Renal cortical epithelial cell (primary cell): ENCODE measurements around the gene OAS1. TPM values are rescaled to one million over a fixed set of nuclear protein-coding genes. Genes with fewer than 3 reads are reported as not detected.

Experiments used
- DNase-seq: peaks from one replicate; pipeline ENCODE4 v3.0.0-alpha.2; 2011; ENCODE audit warnings: low read depth
- total RNA-seq: library from RNA; depleted of rRNA; stranded (reverse); fragments of >200 nt; gene quantifications from 2 replicates; pipeline ENCODE4 v1.2.3, GENCODE V29; 2014

The OAS1 gene
- total RNA-seq, result 3.7 and 24.8 TPM in 2 replicates

- peak; percentile 80 for DNase-seq
These were observed at the start of gene OAS1 for GRCh38 chr12:112906712-112907414. OAS1 (plus strand) TSS chr12:112906962; CDS start chr12:112907040, 78 bp downstream.

GRCh38 chr12:112859291-112859690, 47.5 kb upstream of the OAS1 start:
- no peak for DNase-seq

GRCh38 chr12:112860181-112860580, 46.6 kb upstream of the OAS1 start:
- no peak for DNase-seq

- DNase-seq, result no peak
These were observed 45.5 kb upstream of the OAS1 start for GRCh38 chr12:112861284-112861683.

GRCh38 chr12:112862636-112863290, 44.0 kb upstream of the OAS1 start:
- no peak for DNase-seq

- DNase-seq, result no peak
These were observed 38.2 kb upstream of the OAS1 start for GRCh38 chr12:112868459-112869041.

- DNase-seq, result no peak
These were observed 37.7 kb upstream of the OAS1 start for GRCh38 chr12:112869091-112869490.

GRCh38 chr12:112869778-112870177, 37.0 kb upstream of the OAS1 start:
- no peak for DNase-seq

GRCh38 chr12:112870267-112870980, 36.3 kb upstream of the OAS1 start:
- no peak for DNase-seq

GRCh38 chr12:112875608-112876007, 31.2 kb upstream of the OAS1 start:
- no peak for DNase-seq

GRCh38 chr12:112876506-112876905, 30.3 kb upstream of the OAS1 start:
- DNase-seq, result no peak

GRCh38 chr12:112877006-112877405, 29.8 kb upstream of the OAS1 start:
- no peak for DNase-seq

GRCh38 chr12:112878488-112878887, 28.3 kb upstream of the OAS1 start:
- DNase-seq, result no peak

- DNase-seq, result no peak
These were observed 27.5 kb upstream of the OAS1 start for GRCh38 chr12:112879191-112879705.

- no peak for DNase-seq
These were observed 25.2 kb upstream of the OAS1 start for GRCh38 chr12:112881602-112882001.

GRCh38 chr12:112885236-112885635, 21.5 kb upstream of the OAS1 start:
- DNase-seq, result no peak

- no peak for DNase-seq
These were observed 19.2 kb upstream of the OAS1 start for GRCh38 chr12:112887550-112887949.

GRCh38 chr12:112891093-112892024, 15.4 kb upstream of the OAS1 start:
- DNase-seq, result no peak

GRCh38 chr12:112892856-112893255, 13.9 kb upstream of the OAS1 start:
- no peak for DNase-seq

GRCh38 chr12:112894128-112894527, 12.6 kb upstream of the OAS1 start:
- no peak for DNase-seq

GRCh38 chr12:112898380-112898779, 8.4 kb upstream of the OAS1 start:
- DNase-seq, result no peak
